ENCODE data around the gene NUP62. TPM values are rescaled to one million over a fixed set of nuclear protein-coding genes. Genes with fewer than 3 reads are reported as not detected.

NUP62 gene
- total and polyA plus RNA-seq, 2 of the 8 experiments (the other 6 are each of a cell fraction or from before 2014, with no cell fraction given), result 50.0 to 107 TPM

- TF ChIP-seq YY1 (IDR thresholded peaks at IDR 0.05; ENCODE audit: low read depth, low read length), result no peak
- TF ChIP-seq CREB1 (IDR thresholded peaks at IDR 0.05), result no peak
- TF ChIP-seq SUZ12 (IDR thresholded peaks at IDR 0.05; ENCODE audit: low read length), result no peak
- TF ChIP-seq RNF2 (IDR thresholded peaks at IDR 0.05; ENCODE audit: borderline replicate concordance, low read depth, low read length, missing control alignments, poor library complexity, severe bottlenecking), result no peak
- no peak for TF ChIP-seq SP4 (IDR thresholded peaks at IDR 0.05; ENCODE audit: low read length)
- H3K18ac ChIP-seq (ENCODE audit: extremely low read depth, low read length), result no peak overlapping the region
- H4K5ac ChIP-seq (ENCODE audit: insufficient read length, low read depth, low read length), result no peak overlapping the region
- no peak overlapping the region for H3K14ac ChIP-seq (ENCODE audit: insufficient read length)
- WGBS, 2 experiments (ENCODE audit: extremely low coverage in 1 of 2, insufficient coverage in 1 of 2, insufficient read length in 1 of 2, insufficient replicate concordance in 2 of 2, low coverage in 1 of 2, low lambda C conversion rate in 2 of 2, missing lambda C conversion rate in 1 of 2), result 88% methylated on average over 11 of the region's 11 CpGs; no CpG with 5 or more reads in 1 of the 2 experiments
- H2BK120ac ChIP-seq (replicated peaks; ENCODE audit: low read depth, low read length), result no peak overlapping the region
- no peak overlapping the region for H3K9ac ChIP-seq (replicated peaks in 1 of 4; ENCODE audit: extremely low read depth in 1 of 4, low read depth in 3 of 4, low read length in 3 of 4)
- no peak overlapping the region for H2BK5ac ChIP-seq (ENCODE audit: low read depth, low read length)
- no peak overlapping the region for H2AK5ac ChIP-seq (ENCODE audit: low read depth, low read length)
- no peaks in the 10 kb centered on the region for H3K27me3 ChIP-seq (replicated peaks in 1 of 4; ENCODE audit: control insufficient read depth in 3 of 4, extremely low read depth in 1 of 4, insufficient read depth in 3 of 4, low read length in 3 of 4)
- no peaks in the 10 kb centered on the region; a peak in 1 of 7 replicates for H3K4me1 ChIP-seq (replicated peaks in 1 of 4; ENCODE audit: control insufficient read depth in 3 of 4, insufficient read depth in 4 of 4, low read length in 3 of 4)
- ChIA-PET POLR2A (ENCODE audit: partially characterized antibody) (interaction anchor here (0.7 to 1.6 kb wide), 4 partner anchors 11 to 49 kb away, joined by 3 to 6 read pairs (median 3); partner anchors contain the start of gene NUP62), CTCF (ENCODE audit: partially characterized antibody) (interaction anchor here (0.8 to 16.2 kb wide), 7 partner anchors 15 to 158 kb away, joined by 3 to 231 read pairs (median 4); no protein-coding TSS in a partner anchor)
- DNase-seq (ENCODE audit: low read depth in 1 of 2, low spot score in 2 of 2) (no peak), FAIRE-seq (no peak)
- H4K91ac ChIP-seq (replicated peaks; ENCODE audit: insufficient read length, low read length), result no peak overlapping the region
- peaks cover 0 to 4% of the 10 kb centered on the region in 2 experiments for H4K20me1 ChIP-seq (replicated peaks in 1 of 2; ENCODE audit: control insufficient read depth in 1 of 2, insufficient read depth in 2 of 2, low read length in 2 of 2)
- H3K9me3 ChIP-seq (ENCODE audit: insufficient read depth in 2 of 2, low read depth in 1 of 2, low read length in 1 of 2), result no peaks in the 10 kb centered on the region
- no peak overlapping the region for H2BK15ac ChIP-seq (ENCODE audit: low read length)
- H3K56ac ChIP-seq (replicated peaks; ENCODE audit: insufficient read length, low read depth, low read length), result no peak overlapping the region
- H2BK20ac ChIP-seq (ENCODE audit: low read length), result no peak overlapping the region
- H3K36me3 ChIP-seq (ENCODE audit: control insufficient read depth in 2 of 4, insufficient read depth in 4 of 4, low read length in 3 of 4), result no peaks in the 10 kb centered on the region
- H3K23me2 ChIP-seq (ENCODE audit: low read depth, low read length), result no peaks in the 10 kb centered on the region
- H2BK12ac ChIP-seq (ENCODE audit: low read depth, low read length), result no peak overlapping the region
- H3K27ac ChIP-seq (ENCODE audit: low read depth, low read length), result no peak overlapping the region
- no peaks in the 10 kb centered on the region for H3K79me2 ChIP-seq (ENCODE audit: control insufficient read depth in 1 of 2, insufficient read depth in 2 of 2, low read length in 2 of 2)
- no peak overlapping the region for H3K4me3 ChIP-seq (ENCODE audit: extremely low read depth in 1 of 4, insufficient read depth in 2 of 4, low read depth in 3 of 4, low read length in 4 of 4)
- no peak overlapping the region for H4K8ac ChIP-seq (ENCODE audit: extremely low read depth, insufficient read depth, low read length)
- H3K4me2 ChIP-seq (ENCODE audit: insufficient read depth in 1 of 2, low read depth in 2 of 2, low read length in 2 of 2), result no peak overlapping the region
- H3K23ac ChIP-seq (ENCODE audit: insufficient read length), result no peak overlapping the region
- no peak overlapping the region for H3K4ac ChIP-seq (replicated peaks; ENCODE audit: insufficient read length, low read depth, low read length)
- no peak overlapping the region for H2AFZ ChIP-seq (ENCODE audit: low read length)
- H3K79me1 ChIP-seq (ENCODE audit: low read depth, low read length), result no peaks in the 10 kb centered on the region
Observed at GRCh38 chr19:49978324-49978723, 49.0 kb upstream of the NUP62 start.

Data from H1 (cell line).